ENCODE results near the gene LSS.

DNA sequence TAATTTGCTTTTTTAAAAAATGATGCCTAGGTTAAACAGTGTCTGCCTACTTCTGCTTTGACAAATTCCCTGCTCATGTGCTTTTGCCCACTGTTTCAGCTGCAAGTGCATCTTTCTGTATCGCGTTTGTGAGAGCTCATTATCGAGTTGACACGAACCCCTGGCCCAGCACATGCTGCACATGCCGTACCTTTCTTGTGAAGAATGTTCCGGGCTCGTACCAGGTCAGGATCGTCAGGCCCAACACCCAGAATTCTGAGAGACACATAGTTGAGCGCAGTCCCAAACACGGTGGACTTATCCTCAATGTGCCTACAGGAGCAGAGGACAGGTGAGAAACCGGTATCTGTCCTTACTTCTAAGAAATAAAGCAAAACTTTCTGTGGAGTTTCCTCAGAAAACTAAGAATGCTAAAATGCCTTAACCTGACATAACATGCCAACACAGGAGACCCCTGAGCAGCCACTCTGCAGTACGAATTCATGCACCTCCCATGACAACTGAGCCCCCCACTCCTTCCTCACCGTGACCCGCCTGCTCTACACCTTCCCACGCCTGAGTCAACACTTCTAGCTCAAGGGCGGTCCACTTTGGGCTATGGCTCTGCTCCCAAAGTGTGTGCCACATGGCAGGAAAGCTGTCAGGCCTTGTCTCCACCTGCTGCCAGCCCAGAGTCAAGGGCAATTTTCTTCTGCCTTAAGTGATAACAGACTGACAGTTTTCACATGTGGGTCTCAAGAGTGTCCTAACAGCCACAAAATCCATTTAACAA lies 6.7 kb downstream of the LSS start:
- TF ChIP-seq, protein P1, sequence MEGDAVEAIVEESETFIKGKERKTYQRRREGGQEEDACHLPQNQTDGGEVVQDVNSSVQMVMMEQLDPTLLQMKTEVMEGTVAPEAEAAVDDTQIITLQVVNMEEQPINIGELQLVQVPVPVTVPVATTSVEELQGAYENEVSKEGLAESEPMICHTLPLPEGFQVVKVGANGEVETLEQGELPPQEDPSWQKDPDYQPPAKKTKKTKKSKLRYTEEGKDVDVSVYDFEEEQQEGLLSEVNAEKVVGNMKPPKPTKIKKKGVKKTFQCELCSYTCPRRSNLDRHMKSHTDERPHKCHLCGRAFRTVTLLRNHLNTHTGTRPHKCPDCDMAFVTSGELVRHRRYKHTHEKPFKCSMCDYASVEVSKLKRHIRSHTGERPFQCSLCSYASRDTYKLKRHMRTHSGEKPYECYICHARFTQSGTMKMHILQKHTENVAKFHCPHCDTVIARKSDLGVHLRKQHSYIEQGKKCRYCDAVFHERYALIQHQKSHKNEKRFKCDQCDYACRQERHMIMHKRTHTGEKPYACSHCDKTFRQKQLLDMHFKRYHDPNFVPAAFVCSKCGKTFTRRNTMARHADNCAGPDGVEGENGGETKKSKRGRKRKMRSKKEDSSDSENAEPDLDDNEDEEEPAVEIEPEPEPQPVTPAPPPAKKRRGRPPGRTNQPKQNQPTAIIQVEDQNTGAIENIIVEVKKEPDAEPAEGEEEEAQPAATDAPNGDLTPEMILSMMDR (conservative IDR thresholded peaks at IDR 0.05; ENCODE audit: low read length), result no peak
- no peak for TF ChIP-seq EZH2phosphoT487 (IDR thresholded peaks at IDR 0.05; ENCODE audit: borderline replicate concordance)
